GM12873 (cell line): ENCODE data around the gene ZNF584.

ENCODE experiments used
- CTCF ChIP-seq: IDR thresholded peaks from 2 replicates; pipeline ENCODE4 v1.5.1; 2012; ENCODE audit warnings: low read depth, mild to moderate bottlenecking, moderate library complexity, low read length, control low read depth; ENCODE audit not compliant: insufficient read depth; ENCODE audit errors: missing control alignments

The ZNF584 gene

GRCh38 chr19:58400916-58401839 lies 7.3 kb upstream of the ZNF584 start:
- peak; percentile 9 for TF ChIP-seq CTCF

GRCh38 chr19:58401840-58402421 lies 6.5 kb upstream of the ZNF584 start:
- no peak for TF ChIP-seq CTCF

- peak; percentile 45 for TF ChIP-seq CTCF
Observed at GRCh38 chr19:58406818-58407657, 1.4 kb upstream of the ZNF584 start.

- no peak for TF ChIP-seq CTCF
Observed at GRCh38 chr19:58407658-58408151, 744 bp upstream of the ZNF584 start.

GRCh38 chr19:58409010-58409790 lies 751 bp downstream of the ZNF584 start:
- no peak for TF ChIP-seq CTCF

GRCh38 chr19:58416604-58417003 lies 8.2 kb downstream of the ZNF584 start:
- no peak for TF ChIP-seq CTCF

GRCh38 chr19:58417071-58417470 lies 8.6 kb downstream of the ZNF584 start:
- TF ChIP-seq CTCF: no peak
